GM18508 (cell line): Measurements from ENCODE around the gene NODAL.
"Not testable (repeated sequence)": the region's sequence is repeated elsewhere in the genome, so short reads cannot be mapped to it uniquely, and the experiment has no call there.

Experiments used
- ATAC-seq: cut with Tn5 transposase; IDR thresholded peaks from one replicate; pipeline ENCODE4 v1.9.1; 2021; ENCODE audit warnings: moderate number of reproducible peaks; ENCODE audit not compliant: insufficient read depth, unreplicated experiment

The NODAL gene

GRCh38 chr10:70441161-70441894 is at the start of gene NODAL:
Gene NODAL (minus strand): TSS chr10:70441681. CDS start chr10:70441667, 14 bp downstream.
- no peak for ATAC-seq

GRCh38 chr10:70490142-70490541 is 48.7 kb upstream of the NODAL start:
- no peak for ATAC-seq

- ATAC-seq, result no peak
Measured at GRCh38 chr10:70487824-70488223, 46.3 kb upstream of the NODAL start.

- ATAC-seq, result not testable (repeated sequence)
Measured at GRCh38 chr10:70483872-70484271, 42.4 kb upstream of the NODAL start.

- no peak for ATAC-seq
Measured at GRCh38 chr10:70482982-70483760, 41.7 kb upstream of the NODAL start.

GRCh38 chr10:70481831-70482530 is 40.5 kb upstream of the NODAL start:
- ATAC-seq, result no peak

GRCh38 chr10:70481105-70481504 is 39.6 kb upstream of the NODAL start:
- ATAC-seq, result no peak

GRCh38 chr10:70480239-70480861 is 38.9 kb upstream of the NODAL start:
- ATAC-seq, result no peak

- no peak for ATAC-seq
Measured at GRCh38 chr10:70479626-70480238, 38.3 kb upstream of the NODAL start.

- no peak for ATAC-seq
Measured at GRCh38 chr10:70479165-70479581, 37.7 kb upstream of the NODAL start.

GRCh38 chr10:70478191-70479164 is 37.0 kb upstream of the NODAL start, which contains the start of gene PALD1:
Gene PALD1 (plus strand): TSS chr10:70478767. CDS start chr10:70525952, 47,185 bp downstream.
- ATAC-seq, result no peak

GRCh38 chr10:70477661-70478162 is 36.2 kb upstream of the NODAL start:
- no peak for ATAC-seq

GRCh38 chr10:70476249-70477035 is 35.0 kb upstream of the NODAL start:
- no peak for ATAC-seq

GRCh38 chr10:70475661-70476060 is 34.2 kb upstream of the NODAL start:
- ATAC-seq, result no peak

- ATAC-seq, result no peak
Measured at GRCh38 chr10:70474780-70475179, 33.3 kb upstream of the NODAL start.

GRCh38 chr10:70472799-70473454 is 31.4 kb upstream of the NODAL start:
- no peak for ATAC-seq

- ATAC-seq, result no peak
Measured at GRCh38 chr10:70466951-70467350, 25.5 kb upstream of the NODAL start.
